ENCODE results near the gene GPRIN2. TPM values are rescaled to one million over a fixed set of nuclear protein-coding genes. Genes with fewer than 3 reads are reported as not detected.

GPRIN2 gene
- total RNA-seq, 2 experiments from 2014 or later = not detected

DNA sequence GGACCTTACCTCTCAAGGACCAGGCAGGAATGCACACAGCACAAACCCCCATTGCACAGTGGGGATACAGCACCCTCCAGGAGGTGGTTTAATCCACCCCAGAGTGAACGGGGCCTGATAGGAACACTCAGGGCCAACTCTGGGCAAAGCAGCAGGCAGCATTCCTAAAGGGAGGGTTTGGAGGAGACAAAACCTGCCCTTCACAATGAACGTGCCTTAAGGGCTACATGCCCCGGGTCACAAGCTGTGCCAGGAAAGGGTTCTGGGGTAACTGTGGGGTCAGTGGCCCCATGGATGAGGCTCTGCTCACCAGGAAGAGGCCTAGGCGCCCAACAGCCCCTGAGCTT is 1.1 kb downstream of the GPRIN2 start:
- Histone ChIP-seq H3K4me3 (ENCODE audit: low read length) (no peak overlapping the region), H3K9me3 (ENCODE audit: control insufficient read depth in 1 of 2, insufficient read depth in 1 of 2, low read length in 2 of 2) (peaks cover 0 to 19% of the 10 kb centered on the region in 2 experiments), H3K4me1 (ENCODE audit: insufficient read depth, low read length) (peaks cover 6% of the 10 kb centered on the region), H3K27ac (ENCODE audit: low read depth in 1 of 2, low read length in 2 of 2) (no peak overlapping the region), H3K27me3 (ENCODE audit: control insufficient read depth in 1 of 2, insufficient read depth in 2 of 2, low read length in 2 of 2) (peaks cover 48 to 58% of the 10 kb centered on the region in 2 experiments), H3K36me3 (ENCODE audit: insufficient read depth, low read length) (no peaks in the 10 kb centered on the region)
- Mint-ChIP-seq H3K4me1 (ENCODE audit: low read depth) (peaks cover 11% of the 10 kb centered on the region), H3K36me3 (ENCODE audit: low read depth) (no peaks in the 10 kb centered on the region), H3K27me3 (no peaks in the 10 kb centered on the region), H3K9me3 (no peaks in the 10 kb centered on the region), H3K27ac (no peak overlapping the region), H3K4me3 (no peak overlapping the region)
- intact Hi-C loops (cut with DNase I, micrococcal nuclease) = loop anchor here in 1 of 2 experiments (10.0 kb wide), 1 partner anchor 1679 kb away; no protein-coding TSS in a partner anchor
- CTCF ChIA-PET = no interaction called here
- POLR2A ChIA-PET = no interaction called here
- DNase-seq = peak in 1 of 14 experiments; percentile 1
- no peak for ATAC-seq (ENCODE audit: poor library complexity)
- TF ChIP-seq, protein P1, sequence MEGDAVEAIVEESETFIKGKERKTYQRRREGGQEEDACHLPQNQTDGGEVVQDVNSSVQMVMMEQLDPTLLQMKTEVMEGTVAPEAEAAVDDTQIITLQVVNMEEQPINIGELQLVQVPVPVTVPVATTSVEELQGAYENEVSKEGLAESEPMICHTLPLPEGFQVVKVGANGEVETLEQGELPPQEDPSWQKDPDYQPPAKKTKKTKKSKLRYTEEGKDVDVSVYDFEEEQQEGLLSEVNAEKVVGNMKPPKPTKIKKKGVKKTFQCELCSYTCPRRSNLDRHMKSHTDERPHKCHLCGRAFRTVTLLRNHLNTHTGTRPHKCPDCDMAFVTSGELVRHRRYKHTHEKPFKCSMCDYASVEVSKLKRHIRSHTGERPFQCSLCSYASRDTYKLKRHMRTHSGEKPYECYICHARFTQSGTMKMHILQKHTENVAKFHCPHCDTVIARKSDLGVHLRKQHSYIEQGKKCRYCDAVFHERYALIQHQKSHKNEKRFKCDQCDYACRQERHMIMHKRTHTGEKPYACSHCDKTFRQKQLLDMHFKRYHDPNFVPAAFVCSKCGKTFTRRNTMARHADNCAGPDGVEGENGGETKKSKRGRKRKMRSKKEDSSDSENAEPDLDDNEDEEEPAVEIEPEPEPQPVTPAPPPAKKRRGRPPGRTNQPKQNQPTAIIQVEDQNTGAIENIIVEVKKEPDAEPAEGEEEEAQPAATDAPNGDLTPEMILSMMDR (IDR thresholded peaks at IDR 0.05) = no peak

DNA sequence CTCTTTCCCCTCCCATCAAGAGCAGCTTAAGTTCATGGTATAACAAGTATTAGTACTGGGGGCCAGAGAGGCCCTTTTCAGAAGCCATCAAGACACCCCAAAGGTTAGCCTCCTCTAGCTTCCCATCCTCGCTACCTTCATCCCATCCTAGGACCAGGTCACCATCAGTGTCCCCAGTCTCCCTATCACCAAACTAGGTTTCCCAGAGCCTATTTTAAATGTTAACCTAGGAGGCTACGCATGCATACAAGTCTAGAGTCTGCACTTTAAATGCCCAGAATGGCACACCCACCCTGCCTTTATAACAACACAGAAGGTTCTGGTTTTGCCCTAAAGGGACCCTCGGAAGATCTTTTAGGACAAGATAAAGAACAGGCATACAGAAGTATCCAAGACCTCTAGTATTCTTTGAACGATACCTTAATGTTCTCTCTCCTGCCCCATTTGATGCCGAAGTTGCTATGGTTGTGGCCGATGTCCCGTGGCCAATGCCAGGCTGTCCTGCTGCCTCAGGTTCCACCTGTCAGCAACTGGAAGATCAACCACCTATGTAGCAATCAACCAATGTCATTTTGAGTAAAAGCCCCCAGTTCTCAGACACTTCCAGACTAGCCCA is 2.2 kb downstream of the GPRIN2 start:
- TF ChIP-seq, protein P1 (IDR thresholded peaks at IDR 0.05) = no peak
- H3K9me3 ChIP-seq (ENCODE audit: control insufficient read depth in 1 of 2, insufficient read depth in 1 of 2, low read length in 2 of 2) = peaks cover 0 to 28% of the 10 kb centered on the region in 2 experiments
- Mint-ChIP-seq H3K4me3 (no peak overlapping the region), H3K9me3 (no peaks in the 10 kb centered on the region), H3K36me3 (ENCODE audit: low read depth) (no peaks in the 10 kb centered on the region), H3K27me3 (no peaks in the 10 kb centered on the region), H3K4me1 (ENCODE audit: low read depth) (peaks cover 11% of the 10 kb centered on the region), H3K27ac (no peak overlapping the region)
- no peak overlapping the region for H3K27ac ChIP-seq (ENCODE audit: low read depth in 1 of 2, low read length in 2 of 2)
- ATAC-seq (ENCODE audit: poor library complexity) (no peak), DNase-seq (peak in 1 of 14 experiments; percentile 2)
- H3K27me3 ChIP-seq (ENCODE audit: control insufficient read depth in 1 of 2, insufficient read depth in 2 of 2, low read length in 2 of 2) = peaks cover 45 to 51% of the 10 kb centered on the region in 2 experiments
- H3K36me3 ChIP-seq (ENCODE audit: insufficient read depth, low read length) = no peaks in the 10 kb centered on the region
- no peak overlapping the region for H3K4me3 ChIP-seq (ENCODE audit: low read length)
- CTCF ChIA-PET = no interaction called here
- POLR2A ChIA-PET = no interaction called here
- intact Hi-C loops (cut with DNase I, micrococcal nuclease) = loop anchor here in 1 of 2 experiments (10.0 kb wide), 1 partner anchor 1681 kb away; no protein-coding TSS in a partner anchor
- H3K4me1 ChIP-seq (ENCODE audit: insufficient read depth, low read length) = peaks cover 6% of the 10 kb centered on the region

DNA sequence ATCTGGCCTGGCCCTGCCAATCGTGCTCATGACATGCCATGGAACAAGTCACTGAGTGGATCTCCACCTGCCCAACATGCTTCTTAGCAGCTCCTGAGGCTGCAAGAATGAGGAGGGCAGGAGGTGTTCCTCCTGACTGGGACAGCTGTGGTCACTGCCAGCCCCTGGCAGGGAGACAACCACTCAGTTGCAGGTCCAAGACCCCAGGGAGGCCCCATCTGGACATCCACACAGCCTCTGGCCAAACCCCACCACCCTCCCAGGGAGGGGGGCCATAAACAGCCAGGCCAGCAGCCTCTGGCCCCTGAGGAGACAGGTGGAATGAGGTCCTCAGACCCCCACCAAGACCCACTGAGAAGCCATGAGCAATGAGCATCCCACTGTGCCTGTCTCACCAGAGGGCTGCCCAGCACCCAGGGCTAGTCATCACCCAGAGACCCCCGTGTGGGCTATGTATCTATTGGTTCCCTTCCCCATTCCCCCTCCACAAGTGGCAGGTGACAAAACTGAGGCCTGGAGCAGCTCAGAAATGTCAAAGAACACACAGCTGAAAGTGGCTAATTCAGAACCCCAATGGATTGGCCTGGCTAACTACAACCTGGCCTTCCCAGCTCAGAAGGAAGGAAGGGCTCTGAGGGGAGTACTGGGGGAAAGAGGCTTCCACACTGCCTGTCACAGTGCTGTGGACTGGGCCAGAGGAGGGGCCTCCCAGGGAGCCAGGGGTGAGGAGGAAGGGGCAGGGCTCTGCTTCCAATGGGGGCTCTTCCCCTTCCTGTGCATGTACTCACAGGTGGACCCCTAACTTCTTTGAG is 3.0 kb downstream of the GPRIN2 start:
- no peak for ATAC-seq (ENCODE audit: poor library complexity)
- Histone ChIP-seq H3K4me3 (ENCODE audit: low read length) (no peak overlapping the region), H3K4me1 (ENCODE audit: insufficient read depth, low read length) (peaks cover 6% of the 10 kb centered on the region), H3K27ac (ENCODE audit: low read depth in 1 of 2, low read length in 2 of 2) (no peak overlapping the region), H3K27me3 (ENCODE audit: control insufficient read depth in 1 of 2, insufficient read depth in 2 of 2, low read length in 2 of 2) (peaks cover 37 to 42% of the 10 kb centered on the region in 2 experiments), H3K9me3 (ENCODE audit: control insufficient read depth in 1 of 2, insufficient read depth in 1 of 2, low read length in 2 of 2) (peaks cover 0 to 28% of the 10 kb centered on the region in 2 experiments), H3K36me3 (ENCODE audit: insufficient read depth, low read length) (no peaks in the 10 kb centered on the region)
- DNase-seq = peak in 1 of 14 experiments; percentile 3
- intact Hi-C loops (cut with DNase I, micrococcal nuclease) = loop anchor here in 1 of 2 experiments (10.0 kb wide), 1 partner anchor 1681 kb away; no protein-coding TSS in a partner anchor
- TF ChIP-seq, protein P1 (IDR thresholded peaks at IDR 0.05) = no peak
- no peak overlapping the region for H3K27ac Mint-ChIP-seq
- H3K4me1 Mint-ChIP-seq (ENCODE audit: low read depth) = peaks cover 11% of the 10 kb centered on the region
- CTCF ChIA-PET = no interaction called here
- no peaks in the 10 kb centered on the region for H3K36me3 Mint-ChIP-seq (ENCODE audit: low read depth)
- H3K9me3 Mint-ChIP-seq = no peaks in the 10 kb centered on the region
- no peak overlapping the region for H3K4me3 Mint-ChIP-seq
- no peaks in the 10 kb centered on the region for H3K27me3 Mint-ChIP-seq
- POLR2A ChIA-PET = no interaction called here
